Measurements from ENCODE around the gene OR10W1.

The OR10W1 gene

DNA sequence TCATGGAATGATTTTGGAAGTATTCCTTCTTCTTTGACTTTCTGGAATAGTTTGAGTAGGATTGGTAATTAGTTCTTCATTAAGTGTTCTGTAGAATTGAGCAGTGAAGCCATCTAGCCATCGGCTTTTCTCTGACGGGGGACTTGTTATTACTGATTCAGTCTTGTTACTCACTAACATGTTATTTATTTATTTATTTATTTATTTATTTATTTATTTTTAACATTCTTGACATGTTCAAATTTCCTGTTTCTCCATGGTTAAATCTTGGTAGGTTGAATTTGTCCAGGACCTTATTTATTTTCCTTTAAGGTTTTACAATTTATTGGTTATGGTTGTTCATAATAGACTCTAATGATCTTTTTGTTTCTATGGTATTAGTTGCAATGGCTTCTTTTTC, 24.1 kb downstream of the OR10W1 start:
- no peak overlapping the region for H3K27ac ChIP-seq (ENCODE audit: extremely low read depth, low read depth, low read length)
- no peaks in the 10 kb centered on the region for H3K4me1 ChIP-seq (ENCODE audit: control insufficient read depth, insufficient read depth, low read length)
- H3K9me3 ChIP-seq (ENCODE audit: control insufficient read depth, insufficient read depth, low read depth, low read length): no peaks in the 10 kb centered on the region
- no peaks in the 10 kb centered on the region for H3K36me3 ChIP-seq (ENCODE audit: control insufficient read depth in 2 of 2, insufficient read depth in 1 of 2, low read length in 2 of 2)
- CTCF ChIA-PET: no interaction called here
- H3K4me3 ChIP-seq (ENCODE audit: low read depth, low read length): no peak overlapping the region
- POLR2A ChIA-PET: no interaction called here
- TF ChIP-seq ZNF677 (tag by site-specific recombination; IDR thresholded peaks at IDR 0.05) (no peak), BCL11B (tag by site-specific recombination; IDR thresholded peaks at IDR 0.05; ENCODE audit: low read depth) (no peak), ZNF473 (tag by site-specific recombination; IDR thresholded peaks at IDR 0.05) (no peak), ZBTB10 (tag by site-specific recombination; IDR thresholded peaks at IDR 0.05) (no peak), ZNF223 (tag by site-specific recombination; IDR thresholded peaks at IDR 0.05) (no peak), ZNF768 (tag by site-specific recombination; IDR thresholded peaks at IDR 0.05) (no peak), EGR2 (tag by site-specific recombination; IDR thresholded peaks at IDR 0.05; ENCODE audit: low read depth) (no peak), ZNF555 (tag by site-specific recombination; conservative IDR thresholded peaks at IDR 0.05) (peak; percentile 45), ZNF558 (tag by site-specific recombination; IDR thresholded peaks at IDR 0.05) (no peak), ZNF433 (tag by site-specific recombination; IDR thresholded peaks at IDR 0.05; ENCODE audit: low read depth) (0 out of 2 replicates have a peak, but pooled peaks have one; percentile 52), ZSCAN30 (tag by site-specific recombination; IDR thresholded peaks at IDR 0.05) (no peak), ZNF302 (tag by site-specific recombination; IDR thresholded peaks at IDR 0.05; ENCODE audit: low read depth) (no peak), ZNF140 (tag by site-specific recombination; IDR thresholded peaks at IDR 0.05) (0 out of 2 replicates have a peak, but pooled peaks have one; percentile 32), ZNF184 (tag by site-specific recombination; IDR thresholded peaks at IDR 0.05) (no peak), ZBTB11 (tag by site-specific recombination; conservative IDR thresholded peaks at IDR 0.05; ENCODE audit: low read depth) (peak; percentile 48; the same call in 1 of the 2 replicates), ZBTB20 (tag by site-specific recombination; IDR thresholded peaks at IDR 0.05) (no peak), ZIC2 (tag by site-specific recombination; IDR thresholded peaks at IDR 0.05) (no peak), ZNF2 (tag by site-specific recombination; IDR thresholded peaks at IDR 0.05) (no peak), ZNF324 (tag by site-specific recombination; IDR thresholded peaks at IDR 0.05) (no peak), ZNF518A (tag by site-specific recombination; conservative IDR thresholded peaks at IDR 0.05; ENCODE audit: low read depth) (peak; percentile 55; the same call in 1 of the 2 replicates), ZNF639 (tag by site-specific recombination; IDR thresholded peaks at IDR 0.05) (no peak), ZNF623 (tag by site-specific recombination; IDR thresholded peaks at IDR 0.05) (peak; percentile 34; the same call in 1 of the 2 replicates), MYNN (tag by site-specific recombination; IDR thresholded peaks at IDR 0.05; ENCODE audit: borderline replicate concordance) (no peak), ZNF76 (tag by site-specific recombination; IDR thresholded peaks at IDR 0.05; ENCODE audit: borderline replicate concordance, low read depth) (no peak)
- TF ChIP-seq, protein P1, sequence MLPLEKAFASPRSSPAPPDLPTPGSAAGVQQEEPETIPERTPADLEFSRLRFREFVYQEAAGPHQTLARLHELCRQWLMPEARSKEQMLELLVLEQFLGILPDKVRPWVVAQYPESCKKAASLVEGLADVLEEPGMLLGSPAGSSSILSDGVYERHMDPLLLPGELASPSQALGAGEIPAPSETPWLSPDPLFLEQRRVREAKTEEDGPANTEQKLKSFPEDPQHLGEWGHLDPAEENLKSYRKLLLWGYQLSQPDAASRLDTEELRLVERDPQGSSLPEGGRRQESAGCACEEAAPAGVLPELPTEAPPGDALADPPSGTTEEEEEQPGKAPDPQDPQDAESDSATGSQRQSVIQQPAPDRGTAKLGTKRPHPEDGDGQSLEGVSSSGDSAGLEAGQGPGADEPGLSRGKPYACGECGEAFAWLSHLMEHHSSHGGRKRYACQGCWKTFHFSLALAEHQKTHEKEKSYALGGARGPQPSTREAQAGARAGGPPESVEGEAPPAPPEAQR (tag by site-specific recombination; IDR thresholded peaks at IDR 0.05): no peak

Measured in HEK293 (cell line).